ENCODE results near the gene HYAL3.
A peak's percentile ranks its signal among the peaks of the same experiment; 100 is the strongest.

Gene HYAL3

GRCh38 chr3:50297896-50298725, 1.1 kb downstream of the HYAL3 start:
- in situ Hi-C loops (cut with HindIII; ENCODE audit: low pct_unique_long_range_greater_than_20kb, low sequenced_read_pairs), result no loop called here
- no peak for TF ChIP-seq JUND (IDR thresholded peaks at IDR 0.05; ENCODE audit: low read depth)
- no peak for DNase-seq (ENCODE audit: low read depth in 1 of 2, low spot score in 1 of 2)

GRCh38 chr3:50297384-50297775, 1.8 kb downstream of the HYAL3 start:
- TF ChIP-seq JUND (IDR thresholded peaks at IDR 0.05; ENCODE audit: low read depth), result no peak
- no peak for DNase-seq (ENCODE audit: low read depth in 1 of 2, low spot score in 1 of 2)
- in situ Hi-C loops (cut with HindIII; ENCODE audit: low pct_unique_long_range_greater_than_20kb, low sequenced_read_pairs), result no loop called here

- no peak for TF ChIP-seq JUND (IDR thresholded peaks at IDR 0.05; ENCODE audit: low read depth)
- in situ Hi-C loops (cut with HindIII; ENCODE audit: low pct_unique_long_range_greater_than_20kb, low sequenced_read_pairs), result no loop called here
- DNase-seq (ENCODE audit: low read depth in 1 of 2, low spot score in 1 of 2), result no peak
Observed at GRCh38 chr3:50296721-50297383, 2.4 kb downstream of the HYAL3 start.

GRCh38 chr3:50295553-50296431, 3.4 kb downstream of the HYAL3 start:
- no peak for TF ChIP-seq JUND (IDR thresholded peaks at IDR 0.05; ENCODE audit: low read depth)

GRCh38 chr3:50294492-50295403, 4.5 kb downstream of the HYAL3 start:
- no peak for TF ChIP-seq JUND (IDR thresholded peaks at IDR 0.05; ENCODE audit: low read depth)
- in situ Hi-C loops (cut with HindIII; ENCODE audit: low pct_unique_long_range_greater_than_20kb, low sequenced_read_pairs), result no loop called here
- no peak for DNase-seq (ENCODE audit: low read depth in 1 of 2, low spot score in 1 of 2)

More at GRCh38 chr3:50295553-50296431, 3.4 kb downstream of the HYAL3 start:
- in situ Hi-C loops (cut with HindIII; ENCODE audit: low pct_unique_long_range_greater_than_20kb, low sequenced_read_pairs), result no loop called here
- DNase-seq (ENCODE audit: low read depth in 1 of 2, low spot score in 1 of 2), result no peak

GRCh38 chr3:50294089-50294488, 5.1 kb downstream of the HYAL3 start:
- no peak for TF ChIP-seq JUND (IDR thresholded peaks at IDR 0.05; ENCODE audit: low read depth)
- DNase-seq (ENCODE audit: low read depth in 1 of 2, low spot score in 1 of 2), result no peak
- in situ Hi-C loops (cut with HindIII; ENCODE audit: low pct_unique_long_range_greater_than_20kb, low sequenced_read_pairs), result no loop called here

GRCh38 chr3:50293079-50293801, 6.0 kb downstream of the HYAL3 start:
- in situ Hi-C loops (cut with HindIII; ENCODE audit: low pct_unique_long_range_greater_than_20kb, low sequenced_read_pairs), result no loop called here
- no peak for DNase-seq (ENCODE audit: low read depth in 1 of 2, low spot score in 1 of 2)
- no peak for TF ChIP-seq JUND (IDR thresholded peaks at IDR 0.05; ENCODE audit: low read depth)

- peak; percentile 70 to 97 for DNase-seq (ENCODE audit: low read depth in 1 of 2, low spot score in 1 of 2)
- in situ Hi-C loops (cut with HindIII; ENCODE audit: low pct_unique_long_range_greater_than_20kb, low sequenced_read_pairs), result no loop called here
- no peak for TF ChIP-seq JUND (IDR thresholded peaks at IDR 0.05; ENCODE audit: low read depth)
Observed at GRCh38 chr3:50292159-50293078, 6.8 kb downstream of the HYAL3 start, which contains the start of gene IFRD2. IFRD2 (minus strand) TSS chr3:50292429; CDS start chr3:50292274, 155 bp downstream.

- no peak for DNase-seq (ENCODE audit: low read depth in 1 of 2, low spot score in 1 of 2)
- TF ChIP-seq JUND (IDR thresholded peaks at IDR 0.05; ENCODE audit: low read depth), result no peak
Observed at GRCh38 chr3:50290161-50290641, 9.0 kb downstream of the HYAL3 start.

GRCh38 chr3:50289130-50289529, 10.1 kb downstream of the HYAL3 start:
- no peak for TF ChIP-seq JUND (IDR thresholded peaks at IDR 0.05; ENCODE audit: low read depth)
- in situ Hi-C loops (cut with HindIII; ENCODE audit: low pct_unique_long_range_greater_than_20kb, low sequenced_read_pairs), result no loop called here
- no peak for DNase-seq (ENCODE audit: low read depth in 1 of 2, low spot score in 1 of 2)

More at GRCh38 chr3:50290161-50290641, 9.0 kb downstream of the HYAL3 start:
- in situ Hi-C loops (cut with HindIII; ENCODE audit: low pct_unique_long_range_greater_than_20kb, low sequenced_read_pairs), result no loop called here
